GM19395 (cell line): ENCODE results near the gene CMTM2.
A peak's percentile ranks its signal among the peaks of the same experiment; 100 is the strongest.
"Not testable (repeated sequence)": the region's sequence is repeated elsewhere in the genome, so short reads cannot be mapped to it uniquely, and the experiment has no call there.

Experiments used
- ATAC-seq: cut with Tn5 transposase; IDR thresholded peaks from one replicate; pipeline ENCODE4 v1.9.1; 2021; ENCODE audit warnings: mild to moderate bottlenecking, moderate library complexity; ENCODE audit not compliant: unreplicated experiment

The CMTM2 gene

DNA sequence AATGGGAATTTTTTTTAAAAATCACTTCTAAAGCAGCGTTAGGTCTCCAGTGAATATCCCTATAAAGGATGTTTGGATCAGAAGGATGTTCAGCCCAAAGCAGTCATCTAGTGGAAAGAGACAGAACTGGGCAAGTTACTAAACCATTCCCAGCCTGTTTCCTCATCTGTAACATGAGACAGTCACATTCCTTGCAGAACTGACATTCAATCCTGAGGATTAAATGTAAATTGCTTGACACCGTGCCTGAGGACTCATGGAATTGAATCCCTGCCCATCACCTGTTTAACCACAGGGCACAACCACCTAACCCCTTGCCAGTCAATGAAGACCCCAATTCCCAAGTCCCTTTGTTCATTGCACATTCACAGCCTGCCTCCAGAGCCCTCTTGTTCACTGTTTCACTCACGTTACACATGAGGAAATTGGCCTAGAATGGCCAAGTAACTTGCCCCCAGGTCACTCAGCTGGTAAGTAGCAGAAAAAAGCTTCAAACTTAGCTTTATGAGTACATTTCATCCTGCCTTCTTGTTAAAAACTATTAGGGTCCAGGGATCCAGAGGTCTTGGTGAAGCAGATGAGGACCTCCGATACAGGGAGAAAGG, 1.4 kb downstream of the CMTM2 start:
- ATAC-seq: no peak

GRCh38 chr16:66581246-66581952, 2.1 kb downstream of the CMTM2 start:
- no peak for ATAC-seq

DNA sequence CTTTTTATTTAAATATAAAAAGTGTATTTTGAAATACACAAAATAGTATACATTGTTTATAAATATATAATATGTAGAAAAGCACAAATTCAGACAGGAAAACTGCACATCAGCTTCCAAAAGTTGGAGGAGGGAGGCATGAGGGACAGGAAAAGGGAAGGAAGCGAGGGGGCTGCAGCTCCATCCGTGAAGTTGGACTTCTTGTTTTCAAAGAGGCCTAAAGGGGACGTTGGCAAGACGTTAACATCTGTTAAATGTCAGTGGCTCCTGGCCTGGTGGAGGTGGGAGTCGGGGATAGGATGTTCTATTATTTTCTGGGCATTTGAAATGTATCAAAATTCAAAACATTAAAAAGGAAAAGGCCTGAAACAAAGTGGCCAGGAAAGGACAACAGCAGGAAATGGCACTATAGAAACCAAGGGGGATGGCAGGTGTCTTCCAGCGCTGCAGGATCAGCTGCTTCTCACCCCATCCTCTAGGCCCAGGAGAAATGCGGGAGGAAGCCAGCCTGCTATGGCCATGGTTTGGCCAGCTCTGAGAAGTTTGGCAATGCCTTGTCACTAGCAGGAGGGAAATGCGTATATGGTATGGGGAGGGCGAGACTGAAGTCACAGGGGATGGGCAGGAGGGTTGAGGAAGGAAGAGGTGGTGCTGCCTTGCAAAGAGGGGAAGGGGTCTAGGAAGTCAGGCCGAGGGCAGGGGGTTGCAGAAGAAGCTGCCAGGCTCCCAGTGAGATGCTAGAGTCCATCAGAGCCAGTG, 6.4 kb downstream of the CMTM2 start:
- no peak for ATAC-seq

- no peak for ATAC-seq
These were observed 8.8 kb downstream of the CMTM2 start for GRCh38 chr16:66587881-66588600.

DNA sequence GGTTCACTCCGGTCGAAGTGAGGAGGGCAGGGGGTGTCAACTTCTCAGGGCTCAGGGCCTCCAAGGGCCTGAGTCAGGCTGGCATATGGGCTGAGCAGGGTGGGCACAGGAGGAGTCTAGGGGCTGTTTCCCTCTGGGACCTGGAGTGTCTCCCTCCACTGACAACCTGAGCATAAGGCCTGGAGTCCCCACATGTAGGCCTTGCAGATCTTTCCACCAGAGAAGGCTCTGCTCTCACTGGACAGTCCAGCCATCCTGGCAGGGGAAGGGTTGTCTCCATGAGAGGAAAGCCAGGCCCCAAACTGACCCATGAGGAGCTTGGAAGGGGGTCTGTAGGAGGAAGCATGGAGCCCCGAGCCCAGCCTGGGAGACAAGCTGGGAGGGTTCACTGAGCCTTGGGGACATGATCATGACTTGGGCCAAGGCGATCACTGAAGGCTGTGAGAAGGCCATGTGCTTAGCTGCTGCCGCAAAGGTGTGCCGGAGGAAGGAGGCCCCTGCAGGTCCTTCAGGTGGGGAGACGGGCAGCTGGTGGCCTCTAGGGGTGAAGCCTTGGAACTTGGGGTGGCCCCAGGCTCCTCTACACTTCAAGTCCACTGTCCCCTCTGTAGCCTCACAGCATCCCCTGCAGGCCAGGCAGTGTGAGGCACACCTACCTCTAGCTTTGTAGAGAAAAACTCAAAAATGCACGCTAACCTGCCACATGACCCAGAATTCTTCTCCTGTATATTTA, 9.9 kb downstream of the CMTM2 start:
- ATAC-seq: peak; percentile 75

DNA sequence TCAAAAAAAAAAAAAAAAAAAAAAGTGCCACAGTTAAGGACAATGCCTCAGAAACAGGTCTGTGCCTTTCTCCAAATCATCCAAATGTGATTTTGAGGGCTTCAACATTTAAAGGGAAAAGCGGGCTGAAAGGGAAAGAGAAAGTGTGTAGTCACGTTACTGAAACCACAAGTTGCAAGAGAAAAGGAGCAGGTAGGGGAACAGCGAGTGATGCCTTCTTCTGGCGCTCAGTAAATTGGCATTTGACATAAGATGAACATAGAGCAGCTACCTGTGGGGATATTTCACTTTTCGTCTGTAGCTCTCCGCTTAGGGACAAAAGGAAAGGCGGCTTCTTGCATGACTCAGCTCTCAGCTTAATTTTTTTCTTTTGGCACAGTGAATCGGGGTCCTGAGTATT, 11.1 kb downstream of the CMTM2 start:
- ATAC-seq: peak; percentile 64

- ATAC-seq: no peak
These were observed 11.8 kb downstream of the CMTM2 start for GRCh38 chr16:66591018-66591417.

DNA sequence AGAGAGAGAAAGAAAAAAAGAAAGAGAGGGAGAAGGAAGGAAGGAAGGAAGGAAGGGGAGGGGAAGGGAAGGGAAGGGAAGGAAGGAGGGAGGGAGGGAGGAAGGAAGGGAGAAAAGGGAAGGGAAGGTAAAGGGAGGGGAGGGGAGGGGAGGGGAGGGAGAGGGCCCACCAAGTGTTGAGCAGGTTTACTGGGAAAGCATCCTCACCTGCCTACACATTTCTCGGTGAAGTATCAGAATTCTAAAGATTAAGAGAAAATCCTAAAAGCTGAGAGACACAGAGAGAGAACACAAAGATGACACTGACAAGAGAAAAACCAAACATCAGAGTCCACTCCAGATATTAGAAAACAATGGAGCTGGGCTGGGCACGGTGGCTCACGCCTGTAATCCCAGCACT, 13.0 kb downstream of the CMTM2 start:
- ATAC-seq: no peak

- ATAC-seq: no peak
These were observed 13.6 kb downstream of the CMTM2 start for GRCh38 chr16:66592814-66593213.

GRCh38 chr16:66594739-66595138, 15.5 kb downstream of the CMTM2 start:
- no peak for ATAC-seq

DNA sequence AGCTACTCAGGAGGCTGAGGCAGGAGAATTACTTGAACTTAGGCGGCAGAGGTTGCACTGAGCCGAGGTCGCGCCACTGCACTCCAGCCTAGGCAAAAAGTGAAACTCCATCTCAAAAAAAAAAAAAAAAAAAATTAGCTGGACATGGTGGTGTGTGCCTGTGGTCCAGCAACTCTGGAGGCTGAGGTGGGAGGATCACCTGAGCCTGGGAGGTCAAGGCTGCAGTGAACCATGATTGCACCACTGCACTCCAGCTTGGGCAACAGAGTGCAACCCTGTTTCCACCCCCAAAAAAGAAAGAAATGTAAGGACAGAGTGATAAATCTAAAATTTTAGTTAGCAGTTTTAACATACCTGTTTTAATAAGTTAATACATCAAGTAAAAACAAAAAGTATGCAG, 17.3 kb downstream of the CMTM2 start:
- not testable (repeated sequence) for ATAC-seq

- ATAC-seq: peak; percentile 61
These were observed 18.0 kb downstream of the CMTM2 start for GRCh38 chr16:66596986-66597848.

DNA sequence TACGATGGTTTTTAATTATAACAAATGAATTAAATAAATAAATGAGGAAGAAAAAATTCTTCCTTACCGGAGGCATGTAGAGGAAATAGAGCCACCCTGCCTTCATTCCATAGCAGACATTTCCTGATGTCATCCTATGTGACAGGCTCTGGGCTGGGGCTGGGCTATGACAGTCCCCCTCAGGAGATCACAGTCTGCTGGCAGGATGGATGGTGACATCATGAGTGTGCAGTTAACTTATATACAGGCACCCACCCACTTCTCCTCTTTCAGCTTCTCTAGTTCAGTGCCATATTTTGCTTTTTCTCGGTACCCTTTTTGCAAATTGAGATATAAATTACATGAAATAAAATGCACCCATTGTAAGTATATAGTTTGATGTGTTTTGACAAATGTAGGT, 18.8 kb downstream of the CMTM2 start:
- no peak for ATAC-seq

DNA sequence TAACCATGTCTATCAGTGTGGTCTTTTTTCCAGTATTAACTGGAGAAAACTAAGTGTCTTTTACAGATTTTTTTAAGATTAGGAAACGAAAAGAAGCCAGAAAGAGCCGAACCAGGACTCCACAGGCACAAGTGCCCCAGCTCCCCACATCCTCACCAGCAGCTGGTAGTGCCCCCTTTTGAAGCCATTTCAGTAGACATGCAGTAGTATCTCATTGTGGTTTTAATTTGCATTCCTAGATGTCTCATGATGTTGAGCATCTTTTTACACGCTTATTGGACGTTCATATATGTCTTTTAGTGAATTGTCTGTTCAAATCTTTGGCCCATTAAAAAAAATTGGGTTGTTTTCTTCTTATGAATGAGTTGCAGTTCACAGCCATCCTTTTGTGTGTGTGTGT, 20.5 kb downstream of the CMTM2 start:
- no peak for ATAC-seq

DNA sequence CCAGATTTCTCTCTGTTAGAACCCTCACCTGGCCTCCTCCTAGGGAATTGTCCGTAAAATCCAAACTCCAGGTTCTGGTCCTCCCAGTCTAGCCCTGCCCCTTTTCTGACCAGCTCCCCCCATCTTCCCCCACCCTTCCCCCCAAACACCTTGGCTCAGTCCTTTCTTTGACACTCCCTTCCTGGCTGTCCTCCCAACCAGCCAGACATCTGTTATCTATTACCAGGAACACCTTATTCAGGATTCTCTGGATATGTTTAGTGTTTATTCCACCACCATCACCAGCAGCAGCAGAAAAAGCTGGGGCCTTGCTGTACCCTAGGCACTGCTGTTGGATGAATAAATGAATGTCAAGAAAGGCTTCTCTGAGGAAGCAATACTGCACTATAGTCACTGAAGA, 21.2 kb downstream of the CMTM2 start:
- ATAC-seq: no peak

DNA sequence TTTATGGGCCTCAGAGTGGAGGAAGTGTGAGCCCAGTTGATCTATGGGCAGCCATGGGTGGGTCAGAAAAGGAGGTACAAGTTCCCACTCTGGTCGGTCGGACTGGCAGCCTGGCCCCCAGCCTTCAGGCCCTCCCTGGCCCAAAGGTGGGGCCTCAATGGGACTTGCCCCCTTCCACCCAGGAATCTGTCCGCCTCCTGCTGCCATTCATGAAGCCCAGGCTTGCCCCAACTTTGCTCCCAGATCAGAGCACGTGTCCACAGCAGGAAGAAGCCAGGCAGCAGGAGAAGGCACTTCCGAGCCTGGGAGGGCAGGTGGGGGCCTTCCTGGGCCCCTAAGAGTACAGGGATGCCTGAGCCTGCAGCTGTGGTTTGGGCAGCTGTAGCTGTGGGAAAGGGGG, 22.2 kb downstream of the CMTM2 start:
- ATAC-seq: no peak

DNA sequence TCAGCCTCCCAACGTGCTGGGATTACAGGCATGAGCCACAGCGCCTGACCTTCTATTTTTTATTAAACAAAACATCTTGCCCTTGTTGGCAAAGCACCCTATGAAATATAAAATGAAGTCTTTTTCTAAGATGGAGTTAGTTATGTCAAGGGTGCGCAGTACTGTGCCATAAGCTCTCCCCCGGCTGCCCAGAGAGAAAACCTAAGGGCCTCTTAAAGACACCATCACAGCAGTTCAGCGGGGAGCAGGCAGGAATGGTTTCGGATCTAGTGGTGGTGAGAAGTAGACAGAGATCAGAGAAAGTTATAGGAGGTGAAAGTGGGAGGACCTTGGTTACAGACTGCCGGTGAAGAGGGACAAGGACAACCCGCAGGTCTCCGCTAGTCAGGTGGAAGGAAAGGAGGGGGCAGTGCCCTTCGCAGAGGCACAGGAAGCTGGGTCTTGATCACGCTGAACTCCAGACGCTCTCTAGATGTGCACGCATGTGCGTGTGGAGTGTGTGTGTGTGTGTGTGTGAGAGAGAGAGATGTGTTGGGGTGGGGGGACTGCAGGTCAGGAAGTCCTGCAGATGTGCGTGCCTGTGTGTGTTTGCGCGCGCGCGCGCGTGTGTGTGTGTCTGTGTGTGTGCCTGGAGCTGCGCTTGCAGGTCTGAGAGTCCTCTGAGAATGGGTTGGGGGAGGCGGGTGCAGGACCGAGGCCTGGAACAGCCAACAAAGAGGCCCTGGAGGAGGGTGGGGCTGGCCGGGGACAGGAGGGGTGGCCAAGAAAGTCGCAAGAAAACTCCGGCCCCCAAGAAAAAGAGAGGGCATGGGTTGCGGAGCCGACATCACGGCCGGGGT, 24.5 kb downstream of the CMTM2 start:
- ATAC-seq: no peak

GRCh38 chr16:66604376-66605176, 25.3 kb downstream of the CMTM2 start, which contains the start of gene CMTM3:
CMTM3 (plus strand) TSS chr16:66604704; CDS start chr16:66604806, 102 bp downstream.
- peak; percentile 51 for ATAC-seq
